OCI-LY1 (cell line): Measurements from ENCODE around the gene ITPA.

ENCODE experiments used
- H2AFZ ChIP-seq: fragments of 200-600 bp; sonication (generic), shearing (Covaris generic); 2 replicates; pipeline ENCODE4 v1.6.0; 2014; ENCODE audit warnings: antibody characterized with exemption, mild to moderate bottlenecking, low read length
- H3F3A ChIP-seq: fragments of 200-600 bp; sonication (generic), shearing (Covaris generic); 2 replicates; pipeline ENCODE4 v1.6.0; 2014; ENCODE audit warnings: mild to moderate bottlenecking, antibody characterized with exemption, low read length, moderate library complexity; ENCODE audit not compliant: insufficient read depth
- H3K27ac ChIP-seq: fragments of 200-600 bp; sonication (generic); 2 replicates; pipeline ENCODE4 v1.5.1; 2014; ENCODE audit warnings: low read length, mixed run types, mild to moderate bottlenecking, low read depth; ENCODE audit not compliant: poor library complexity, severe bottlenecking
- H3K27me3 ChIP-seq: fragments of 200-600 bp; sonication (generic); 2 replicates; pipeline ENCODE4 v1.6.0; 2014; ENCODE audit warnings: antibody characterized with exemption, mild to moderate bottlenecking, low read length, moderate library complexity; ENCODE audit not compliant: insufficient read depth
- H3K36me3 ChIP-seq: fragments of 200-600 bp; sonication (generic); 2 replicates; pipeline ENCODE4 v1.6.1; 2014; ENCODE audit warnings: mild to moderate bottlenecking, antibody characterized with exemption, low read length, moderate library complexity, mixed read lengths; ENCODE audit not compliant: insufficient read depth
- H3K4me1 ChIP-seq: fragments of 200-600 bp; sonication (generic); 2 replicates; pipeline ENCODE4 v1.5.1; 2014; ENCODE audit warnings: mild to moderate bottlenecking, low read length, moderate library complexity; ENCODE audit not compliant: insufficient read depth, severe bottlenecking
- H3K4me2 ChIP-seq: fragments of 200-600 bp; sonication (generic), shearing (Covaris generic); 2 replicates; pipeline ENCODE4 v1.6.1; 2014; ENCODE audit warnings: low read length
- H3K4me3 ChIP-seq: fragments of 200-600 bp; sonication (generic); 2 replicates; pipeline ENCODE4 v1.5.1; 2014; ENCODE audit warnings: low read length, low read depth, mild to moderate bottlenecking, mixed read lengths; ENCODE audit not compliant: poor library complexity, severe bottlenecking
- H3K79me2 ChIP-seq: fragments of 200-600 bp; shearing (Covaris generic); 2 replicates; pipeline ENCODE4 v1.6.1; 2016; ENCODE audit warnings: mixed run types, low read length, mixed read lengths; ENCODE audit not compliant: insufficient read depth
- H3K9ac ChIP-seq: fragments of 200-600 bp; sonication (generic), shearing (Covaris generic); 2 replicates; pipeline ENCODE4 v1.6.1; 2014; ENCODE audit warnings: mild to moderate bottlenecking, low read length, mixed read lengths
- H3K9me2 ChIP-seq: fragments of 200-600 bp; sonication (generic), shearing (Covaris generic); 2 replicates; pipeline ENCODE4 v1.6.1; 2014; ENCODE audit warnings: low read depth, mild to moderate bottlenecking, low read length, mixed read lengths
- H3K9me3 ChIP-seq: fragments of 200-600 bp; shearing (Covaris generic); 2 replicates; pipeline ENCODE4 v1.6.1; 2014; ENCODE audit warnings: low read length, mixed read lengths
- H4K20me1 ChIP-seq: fragments of 200-600 bp; sonication (generic), shearing (Covaris generic); 2 replicates; pipeline ENCODE4 v1.6.0; 2016; ENCODE audit warnings: mild to moderate bottlenecking, low read length; ENCODE audit not compliant: insufficient read depth
- EZH2 ChIP-seq: fragments of 200-600 bp; sonication (generic), shearing (Covaris generic); IDR thresholded peaks from 2 replicates; pipeline ENCODE4 v1.8.0; 2017; ENCODE audit warnings: borderline replicate concordance, mixed run types, mild to moderate bottlenecking, antibody characterized with exemption, low read length, moderate library complexity, mixed read lengths
- TF ChIP-seq, protein P1 (sequence below): fragments of 200-600 bp; sonication (generic), shearing (Covaris generic); IDR thresholded peaks from 2 replicates; pipeline ENCODE4 v1.5.1; 2017; ENCODE audit warnings: mild to moderate bottlenecking, antibody characterized with exemption, low read length, moderate library complexity, mixed read lengths

The ITPA gene

DNA sequence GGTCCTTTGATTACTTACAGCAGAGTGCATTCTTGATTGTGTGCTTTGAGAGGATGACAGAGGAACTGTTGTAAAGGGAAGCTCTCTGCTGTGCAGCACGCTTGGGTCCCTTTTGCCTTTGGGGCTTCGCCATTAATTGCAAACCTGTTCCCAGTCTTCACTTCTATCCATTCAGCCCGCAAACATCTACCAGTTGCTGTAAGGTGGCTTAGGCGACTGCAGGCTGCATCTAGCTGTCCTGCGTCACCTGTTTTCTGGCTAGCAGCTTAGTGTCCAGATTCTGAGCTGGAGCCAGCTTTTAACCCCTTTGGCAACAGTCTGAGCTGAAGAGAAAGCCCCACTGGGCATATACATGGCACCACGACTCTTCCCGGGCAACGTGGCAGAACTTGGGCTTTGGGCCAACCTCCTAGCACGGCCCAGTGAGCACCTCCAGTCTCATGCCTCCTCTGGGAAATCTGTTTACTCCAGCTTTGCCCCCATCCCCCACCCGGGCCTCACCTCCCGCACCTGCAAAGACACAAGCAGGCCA is 47.2 kb upstream of the ITPA start:
- H3K79me2 ChIP-seq, result peaks cover 20% of the 10 kb centered on the region
- TF ChIP-seq EZH2, result no peak
- TF ChIP-seq, protein P1, sequence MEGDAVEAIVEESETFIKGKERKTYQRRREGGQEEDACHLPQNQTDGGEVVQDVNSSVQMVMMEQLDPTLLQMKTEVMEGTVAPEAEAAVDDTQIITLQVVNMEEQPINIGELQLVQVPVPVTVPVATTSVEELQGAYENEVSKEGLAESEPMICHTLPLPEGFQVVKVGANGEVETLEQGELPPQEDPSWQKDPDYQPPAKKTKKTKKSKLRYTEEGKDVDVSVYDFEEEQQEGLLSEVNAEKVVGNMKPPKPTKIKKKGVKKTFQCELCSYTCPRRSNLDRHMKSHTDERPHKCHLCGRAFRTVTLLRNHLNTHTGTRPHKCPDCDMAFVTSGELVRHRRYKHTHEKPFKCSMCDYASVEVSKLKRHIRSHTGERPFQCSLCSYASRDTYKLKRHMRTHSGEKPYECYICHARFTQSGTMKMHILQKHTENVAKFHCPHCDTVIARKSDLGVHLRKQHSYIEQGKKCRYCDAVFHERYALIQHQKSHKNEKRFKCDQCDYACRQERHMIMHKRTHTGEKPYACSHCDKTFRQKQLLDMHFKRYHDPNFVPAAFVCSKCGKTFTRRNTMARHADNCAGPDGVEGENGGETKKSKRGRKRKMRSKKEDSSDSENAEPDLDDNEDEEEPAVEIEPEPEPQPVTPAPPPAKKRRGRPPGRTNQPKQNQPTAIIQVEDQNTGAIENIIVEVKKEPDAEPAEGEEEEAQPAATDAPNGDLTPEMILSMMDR, result no peak
- no peaks in the 10 kb centered on the region for H4K20me1 ChIP-seq
- H3K9ac ChIP-seq, result no peak overlapping the region
- no peaks in the 10 kb centered on the region for H3K9me3 ChIP-seq
- H3F3A ChIP-seq, result no peaks in the 10 kb centered on the region
- H2AFZ ChIP-seq, result no peak overlapping the region
- H3K27me3 ChIP-seq, result no peaks in the 10 kb centered on the region
- H3K4me2 ChIP-seq, result no peak overlapping the region
- H3K9me2 ChIP-seq, result no peaks in the 10 kb centered on the region
- no peak overlapping the region for H3K27ac ChIP-seq
- no peak overlapping the region for H3K4me3 ChIP-seq
- peaks cover 25% of the 10 kb centered on the region for H3K4me1 ChIP-seq
- H3K36me3 ChIP-seq, result no peaks in the 10 kb centered on the region

DNA sequence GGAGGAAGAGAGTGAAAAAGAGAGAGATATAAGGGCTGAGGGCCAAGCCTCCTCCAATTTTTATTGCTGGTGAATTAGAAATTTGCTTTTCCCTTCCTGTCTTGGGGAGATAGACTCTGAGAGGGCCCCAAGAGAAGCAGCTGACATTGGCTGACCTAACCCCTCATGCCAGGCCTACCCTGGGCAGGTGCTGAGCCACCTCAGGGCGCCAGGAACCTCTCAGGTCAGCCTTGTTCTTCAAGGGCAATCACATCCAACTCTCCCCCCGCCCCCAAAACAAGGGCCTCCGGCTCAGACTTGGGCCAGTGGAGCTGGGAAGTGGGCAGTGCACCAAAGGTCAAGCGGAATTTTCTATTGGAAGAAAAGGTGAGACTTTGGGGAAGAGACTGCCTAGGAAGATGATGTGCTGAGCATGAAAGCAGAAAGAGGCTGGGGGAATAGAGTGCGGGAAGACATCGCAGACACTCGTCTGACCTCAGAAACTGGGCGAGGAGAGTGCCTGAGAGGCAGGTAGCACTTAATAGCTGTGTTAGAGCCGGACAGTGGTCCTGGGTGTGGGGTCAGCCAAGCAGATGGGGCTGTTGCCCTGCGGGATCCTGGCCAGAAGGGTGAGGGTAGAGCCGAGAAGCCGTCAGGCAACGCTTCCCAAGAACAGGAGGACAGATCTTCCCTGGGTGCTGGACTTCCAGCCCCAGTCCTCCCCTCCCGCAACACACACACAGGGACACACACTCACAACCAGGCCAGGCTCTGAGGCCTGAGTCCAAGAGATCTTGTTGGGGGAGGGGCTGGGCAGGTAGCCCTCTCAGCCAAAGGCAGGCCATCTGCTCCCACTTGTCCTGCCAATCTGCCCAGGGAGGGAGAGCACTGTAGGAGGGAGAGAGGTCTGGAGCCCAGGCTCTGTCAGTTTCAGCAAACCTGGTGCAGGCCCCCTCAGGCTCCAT is 45.9 kb upstream of the ITPA start:
- Histone ChIP-seq H3K9me3 (no peaks in the 10 kb centered on the region), H3K36me3 (no peaks in the 10 kb centered on the region), H4K20me1 (no peaks in the 10 kb centered on the region), H3K4me2 (no peak overlapping the region), H3K27me3 (no peaks in the 10 kb centered on the region), H3K4me3 (no peak overlapping the region), H3K27ac (no peak overlapping the region), H3K79me2 (peaks cover 10% of the 10 kb centered on the region), H3K4me1 (peaks cover 13% of the 10 kb centered on the region), H2AFZ (no peak overlapping the region), H3F3A (no peaks in the 10 kb centered on the region), H3K9me2 (no peaks in the 10 kb centered on the region), H3K9ac (no peak overlapping the region)
- TF ChIP-seq, protein P1, result no peak
- TF ChIP-seq EZH2, result no peak

DNA sequence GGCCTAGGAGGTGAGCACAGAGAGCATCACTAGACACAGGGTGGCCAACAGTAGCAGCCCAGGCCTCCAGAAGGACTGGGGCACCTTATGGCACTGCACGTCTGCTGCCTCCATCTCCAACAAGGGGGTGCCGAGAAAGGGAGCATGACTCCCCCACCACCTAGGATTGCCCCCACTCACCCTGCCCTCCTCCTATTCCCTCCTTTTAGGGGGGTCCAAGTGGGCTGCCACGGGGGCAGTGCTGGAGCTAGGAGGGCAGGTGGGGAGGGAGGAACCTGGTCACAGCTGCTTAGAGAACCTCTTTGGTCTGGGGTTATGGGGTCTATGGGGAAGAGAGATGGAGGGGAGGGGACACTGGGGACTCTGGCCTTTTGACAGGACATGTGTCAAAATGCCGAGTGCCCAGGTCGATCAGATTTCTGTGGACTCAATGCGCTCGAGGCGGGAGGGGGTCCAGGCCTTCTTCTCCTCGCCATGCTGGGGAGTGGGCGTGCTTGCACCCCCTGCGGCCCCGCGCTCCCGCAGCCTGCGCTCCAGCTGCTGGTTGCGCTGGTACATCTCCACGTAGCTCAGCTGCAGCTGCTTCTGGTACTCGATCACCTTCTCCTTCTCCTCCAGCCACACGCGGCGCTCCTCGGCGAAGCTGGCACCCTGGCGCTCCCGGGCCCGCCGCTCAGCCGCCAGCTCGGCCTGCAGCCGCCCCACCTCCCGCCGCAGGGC is 45.1 kb upstream of the ITPA start:
- H2AFZ ChIP-seq, result no peak overlapping the region
- no peaks in the 10 kb centered on the region for H3K36me3 ChIP-seq
- no peak overlapping the region for H3K9ac ChIP-seq
- H3F3A ChIP-seq, result no peaks in the 10 kb centered on the region
- no peak overlapping the region for H3K4me2 ChIP-seq
- no peaks in the 10 kb centered on the region for H3K27me3 ChIP-seq
- H3K4me3 ChIP-seq, result no peak overlapping the region
- H3K4me1 ChIP-seq, result peaks cover 7% of the 10 kb centered on the region
- TF ChIP-seq, protein P1, result no peak
- no peak for TF ChIP-seq EZH2
- H3K79me2 ChIP-seq, result peaks cover 3% of the 10 kb centered on the region
- H3K9me3 ChIP-seq, result no peaks in the 10 kb centered on the region
- H3K27ac ChIP-seq, result no peak overlapping the region
- no peaks in the 10 kb centered on the region for H4K20me1 ChIP-seq
- H3K9me2 ChIP-seq, result no peaks in the 10 kb centered on the region
